ENCODE data around the gene VAX1.

DNA sequence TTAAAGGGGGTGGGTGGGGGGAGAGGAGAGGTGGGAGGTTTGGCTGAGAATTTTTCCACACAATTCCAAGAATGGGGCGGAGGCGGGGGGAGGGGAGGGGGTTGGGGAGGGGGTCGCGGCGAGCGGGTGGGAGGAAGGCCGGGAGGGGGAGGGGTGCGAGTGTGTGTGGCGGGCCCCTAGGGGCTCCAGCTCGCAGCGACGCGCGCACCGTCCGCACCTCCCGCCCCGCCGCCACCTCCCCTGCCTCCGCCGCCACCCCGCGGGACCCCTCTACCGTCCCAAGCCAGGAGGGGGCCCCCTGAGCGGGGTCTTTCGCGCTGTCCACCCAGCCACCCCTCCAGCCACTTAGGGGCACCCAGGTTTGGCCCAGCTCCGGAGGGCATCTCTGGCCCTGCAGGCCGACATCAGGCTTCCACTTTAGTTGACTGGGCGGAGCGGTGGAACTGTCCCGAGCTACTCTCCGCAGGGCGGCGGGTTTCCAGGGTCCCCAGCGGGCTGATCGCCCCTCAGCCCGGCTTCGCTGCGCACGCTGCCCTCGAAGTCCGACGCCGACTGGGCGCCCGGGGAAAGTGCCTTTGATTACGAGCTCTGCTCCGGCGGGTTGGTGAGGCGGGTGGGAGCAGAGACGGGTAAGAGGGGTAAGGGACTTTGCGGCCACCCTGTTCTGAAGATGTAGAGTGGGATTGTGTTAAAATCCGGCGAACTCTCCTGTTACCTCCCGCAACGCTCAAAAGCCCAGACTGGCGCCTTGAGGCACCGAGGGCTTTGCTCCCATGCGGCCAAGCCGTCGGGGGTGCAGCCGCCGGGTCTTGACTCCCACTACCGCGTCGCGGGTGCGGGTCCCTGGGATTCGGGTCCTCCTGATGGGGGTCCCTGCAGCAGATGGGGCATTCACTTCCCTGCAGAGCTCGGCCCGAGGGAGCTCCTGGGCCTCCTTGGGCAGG, 1.8 kb upstream of the VAX1 start:
- TF ChIP-seq, protein P1, sequence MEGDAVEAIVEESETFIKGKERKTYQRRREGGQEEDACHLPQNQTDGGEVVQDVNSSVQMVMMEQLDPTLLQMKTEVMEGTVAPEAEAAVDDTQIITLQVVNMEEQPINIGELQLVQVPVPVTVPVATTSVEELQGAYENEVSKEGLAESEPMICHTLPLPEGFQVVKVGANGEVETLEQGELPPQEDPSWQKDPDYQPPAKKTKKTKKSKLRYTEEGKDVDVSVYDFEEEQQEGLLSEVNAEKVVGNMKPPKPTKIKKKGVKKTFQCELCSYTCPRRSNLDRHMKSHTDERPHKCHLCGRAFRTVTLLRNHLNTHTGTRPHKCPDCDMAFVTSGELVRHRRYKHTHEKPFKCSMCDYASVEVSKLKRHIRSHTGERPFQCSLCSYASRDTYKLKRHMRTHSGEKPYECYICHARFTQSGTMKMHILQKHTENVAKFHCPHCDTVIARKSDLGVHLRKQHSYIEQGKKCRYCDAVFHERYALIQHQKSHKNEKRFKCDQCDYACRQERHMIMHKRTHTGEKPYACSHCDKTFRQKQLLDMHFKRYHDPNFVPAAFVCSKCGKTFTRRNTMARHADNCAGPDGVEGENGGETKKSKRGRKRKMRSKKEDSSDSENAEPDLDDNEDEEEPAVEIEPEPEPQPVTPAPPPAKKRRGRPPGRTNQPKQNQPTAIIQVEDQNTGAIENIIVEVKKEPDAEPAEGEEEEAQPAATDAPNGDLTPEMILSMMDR (IDR thresholded peaks at IDR 0.05; ENCODE audit: low read depth, low read length), result no peak
- TF ChIP-seq POLR2A (IDR thresholded peaks at IDR 0.05; ENCODE audit: extremely low read depth, insufficient read length) (no peak), MYC (IDR thresholded peaks at IDR 0.05; ENCODE audit: low read depth, low read length) (no peak)
- TF ChIP-seq, protein P2, sequence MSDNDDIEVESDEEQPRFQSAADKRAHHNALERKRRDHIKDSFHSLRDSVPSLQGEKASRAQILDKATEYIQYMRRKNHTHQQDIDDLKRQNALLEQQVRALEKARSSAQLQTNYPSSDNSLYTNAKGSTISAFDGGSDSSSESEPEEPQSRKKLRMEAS (IDR thresholded peaks at IDR 0.05; ENCODE audit: low read depth, low read length), result no peak
